ENCODE results near the gene RBM20. TPM values are rescaled to one million over a fixed set of nuclear protein-coding genes. Genes with fewer than 3 reads are reported as not detected.

Gene RBM20
- total RNA-seq, 2 experiments from 2014 or later = 0.38 to 0.72 TPM

GRCh38 chr10:110817614-110818013, 173.5 kb downstream of the RBM20 start:
- DNase-seq = no peak
- no peak for ATAC-seq
- no peaks in the 10 kb centered on the region for H3K27me3 Mint-ChIP-seq
- POLR2A ChIA-PET = interaction anchor here (1.3 to 1.7 kb wide), 2 partner anchors 13 kb away, joined by 3 to 6 read pairs; no protein-coding TSS in a partner anchor
- peaks cover 51% of the 10 kb centered on the region for H3K4me1 Mint-ChIP-seq (ENCODE audit: low read depth)
- no peaks in the 10 kb centered on the region for H3K36me3 Mint-ChIP-seq (ENCODE audit: low read depth)
- CTCF ChIA-PET = interaction anchor here (1.0 kb wide), 1 partner anchor 40 kb away, joined by 3 read pairs; no protein-coding TSS in a partner anchor
- no peaks in the 10 kb centered on the region for H3K9me3 Mint-ChIP-seq
- intact Hi-C loops (cut with micrococcal nuclease) = no loop called here
- no peak for TF ChIP-seq CTCF (IDR thresholded peaks at IDR 0.05)
- no peak overlapping the region for H3K27ac Mint-ChIP-seq
- H3K4me3 Mint-ChIP-seq = no peak overlapping the region

- ChIA-PET CTCF (interaction anchor here (1.1 to 2.7 kb wide), 2 partner anchors 8 to 15 kb away, joined by 3 to 13 read pairs; no protein-coding TSS in a partner anchor), POLR2A (interaction anchor here (0.7 to 2.3 kb wide), 3 partner anchors 12 to 43 kb away, joined by 3 to 5 read pairs (median 5); no protein-coding TSS in a partner anchor)
Measured at GRCh38 chr10:110818311-110819256, 174.4 kb downstream of the RBM20 start.

GRCh38 chr10:110820321-110820814, 176.2 kb downstream of the RBM20 start:
- DNase-seq = no peak
- no peaks in the 10 kb centered on the region for H3K36me3 Mint-ChIP-seq (ENCODE audit: low read depth)
- TF ChIP-seq CTCF (IDR thresholded peaks at IDR 0.05) = no peak
- no peak for ATAC-seq
- POLR2A ChIA-PET = interaction anchor here (1.0 to 2.3 kb wide), 3 partner anchors 10 to 60 kb away, joined by 3 to 5 read pairs (median 3); no protein-coding TSS in a partner anchor
- peaks cover 32% of the 10 kb centered on the region for H3K4me1 Mint-ChIP-seq (ENCODE audit: low read depth)
- H3K9me3 Mint-ChIP-seq = no peaks in the 10 kb centered on the region
- H3K27ac Mint-ChIP-seq = no peak overlapping the region
- no peaks in the 10 kb centered on the region for H3K27me3 Mint-ChIP-seq
- H3K4me3 Mint-ChIP-seq = no peak overlapping the region
- intact Hi-C loops (cut with micrococcal nuclease) = no loop called here
- CTCF ChIA-PET = interaction anchor here (1.2 to 2.7 kb wide), 3 partner anchors 12 to 17 kb away, joined by 3 to 13 read pairs (median 4); no protein-coding TSS in a partner anchor

More at GRCh38 chr10:110818311-110819256, 174.4 kb downstream of the RBM20 start:
- Mint-ChIP-seq H3K9me3 (no peaks in the 10 kb centered on the region), H3K4me1 (ENCODE audit: low read depth) (peaks cover 47% of the 10 kb centered on the region), H3K27me3 (no peaks in the 10 kb centered on the region), H3K27ac (no peak overlapping the region), H3K36me3 (ENCODE audit: low read depth) (no peaks in the 10 kb centered on the region), H3K4me3 (no peak overlapping the region)
- no peak for TF ChIP-seq CTCF (IDR thresholded peaks at IDR 0.05)
- DNase-seq (no peak), ATAC-seq (no peak)
- intact Hi-C loops (cut with micrococcal nuclease) = no loop called here

- ATAC-seq (no peak), DNase-seq (no peak)
- no peaks in the 10 kb centered on the region for H3K9me3 Mint-ChIP-seq
- peaks cover 22% of the 10 kb centered on the region for H3K4me1 Mint-ChIP-seq (ENCODE audit: low read depth)
- POLR2A ChIA-PET = interaction anchor here (1.2 kb wide), 1 partner anchor 73 kb away, joined by 3 read pairs; no protein-coding TSS in a partner anchor
- no peak for TF ChIP-seq CTCF (IDR thresholded peaks at IDR 0.05)
- no peak overlapping the region for H3K4me3 Mint-ChIP-seq
- no peaks in the 10 kb centered on the region for H3K36me3 Mint-ChIP-seq (ENCODE audit: low read depth)
- intact Hi-C loops (cut with micrococcal nuclease) = no loop called here
- no peaks in the 10 kb centered on the region for H3K27me3 Mint-ChIP-seq
- no peak overlapping the region for H3K27ac Mint-ChIP-seq
- CTCF ChIA-PET = interaction anchor here (0.8 to 1.0 kb wide), 2 partner anchors 12 to 17 kb away, joined by 3 read pairs; no protein-coding TSS in a partner anchor
Measured at GRCh38 chr10:110821508-110821907, 177.4 kb downstream of the RBM20 start.
